GM19463 (cell line): ENCODE results near the gene SH2D7.

Experiments
- ATAC-seq: cut with Tn5 transposase; IDR thresholded peaks from one replicate; pipeline ENCODE4 v1.9.1; 2021; ENCODE audit warnings: mild to moderate bottlenecking, moderate library complexity; ENCODE audit not compliant: unreplicated experiment

The SH2D7 gene

DNA sequence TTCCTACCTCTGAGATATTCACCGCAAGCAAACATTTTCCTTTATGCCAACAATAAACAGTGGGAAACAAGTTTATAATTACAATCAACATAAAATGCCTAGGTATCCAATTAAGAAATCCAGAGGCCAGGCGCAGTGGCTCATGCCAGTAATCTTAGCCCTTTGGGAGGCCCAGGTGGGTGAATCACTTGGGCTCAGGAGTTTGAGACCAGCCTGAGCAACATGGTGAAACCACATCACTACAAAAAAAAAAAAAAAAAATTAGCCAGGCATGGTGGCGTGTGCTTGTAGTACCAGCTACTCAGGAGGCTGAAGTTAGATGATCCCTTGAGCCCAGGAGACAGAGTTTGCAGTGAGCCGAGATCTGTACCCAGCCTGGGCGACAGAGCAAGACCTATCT, 32.1 kb upstream of the SH2D7 start:
- ATAC-seq: no peak

DNA sequence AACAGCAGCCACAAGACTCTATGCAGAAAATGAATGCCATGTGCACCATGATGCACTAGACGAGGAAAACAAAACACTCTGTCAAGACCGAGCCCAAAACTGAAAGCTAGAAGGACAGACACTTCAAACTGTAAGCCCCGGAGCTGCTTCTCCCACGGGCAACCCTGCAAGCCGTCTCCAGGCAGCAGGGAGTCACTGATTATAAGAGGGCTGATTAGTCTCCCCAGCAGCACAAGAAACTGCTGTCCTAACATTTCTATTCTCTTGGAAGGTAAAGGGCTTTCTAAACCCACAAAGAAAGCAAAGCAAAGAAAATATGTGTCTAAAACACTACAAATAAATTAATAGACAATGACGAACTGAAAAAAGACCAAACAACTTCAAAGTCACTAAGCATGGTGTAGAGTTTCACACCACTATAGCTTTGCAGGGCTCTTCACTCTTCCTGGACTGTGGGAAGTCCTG, 30.4 kb upstream of the SH2D7 start:
- ATAC-seq: peak; percentile 52

DNA sequence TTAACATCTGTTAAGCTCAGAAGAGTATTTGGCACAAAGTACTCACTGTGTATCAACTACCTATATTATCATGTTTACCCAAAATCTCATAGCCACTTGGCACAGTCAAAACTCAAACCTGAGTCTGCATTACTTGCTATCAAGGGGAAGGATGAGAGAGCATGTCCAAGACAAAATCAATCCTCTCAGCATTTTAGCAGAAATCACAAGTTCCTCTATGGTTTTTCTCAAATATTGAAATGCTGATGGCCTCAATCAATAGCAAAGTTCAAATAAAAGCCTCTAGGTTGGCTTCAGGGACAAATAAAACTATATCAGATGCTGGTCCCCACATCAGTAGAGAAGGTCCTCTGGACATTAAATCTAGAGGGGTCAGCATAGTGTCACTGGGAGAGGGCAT, 29.1 kb upstream of the SH2D7 start:
- no peak for ATAC-seq

DNA sequence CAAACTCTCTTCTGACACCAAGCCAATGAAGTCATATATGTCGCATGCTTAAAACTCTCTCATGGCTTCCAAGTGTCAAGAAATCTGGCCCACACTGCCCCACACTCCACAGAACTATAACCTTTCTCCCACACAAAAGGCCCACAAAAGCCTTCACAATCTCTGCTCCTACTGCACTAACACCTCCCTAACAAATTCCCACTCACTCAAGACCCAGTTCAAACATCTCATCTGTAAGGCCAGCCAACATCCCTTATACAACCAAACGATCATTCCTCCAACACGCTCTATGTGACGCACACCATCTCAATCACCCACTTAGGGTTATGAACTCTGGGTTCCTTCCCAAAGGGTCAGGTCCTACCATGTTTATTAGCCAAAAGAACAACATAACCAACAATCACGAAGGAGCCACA, 28.4 kb upstream of the SH2D7 start:
- ATAC-seq: no peak

DNA sequence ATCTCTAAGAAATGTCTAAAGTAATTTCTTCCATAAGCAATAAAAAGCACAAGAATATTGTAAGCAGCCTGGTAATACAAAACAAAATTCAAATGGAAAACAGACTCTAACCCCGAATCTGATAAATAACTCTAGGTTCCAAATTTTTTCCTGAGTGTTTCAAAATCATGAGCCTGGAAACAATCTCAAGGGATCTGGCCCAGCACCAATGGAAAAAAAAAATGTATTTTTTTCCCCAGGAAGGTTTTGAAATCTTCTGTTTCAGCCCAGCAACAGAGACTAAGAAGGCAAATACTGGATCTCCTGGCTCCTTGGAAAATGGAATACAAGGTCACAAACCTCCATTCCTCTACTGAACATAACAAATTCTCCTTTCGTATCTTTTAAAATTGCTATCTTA, 27.8 kb upstream of the SH2D7 start:
- ATAC-seq: no peak

DNA sequence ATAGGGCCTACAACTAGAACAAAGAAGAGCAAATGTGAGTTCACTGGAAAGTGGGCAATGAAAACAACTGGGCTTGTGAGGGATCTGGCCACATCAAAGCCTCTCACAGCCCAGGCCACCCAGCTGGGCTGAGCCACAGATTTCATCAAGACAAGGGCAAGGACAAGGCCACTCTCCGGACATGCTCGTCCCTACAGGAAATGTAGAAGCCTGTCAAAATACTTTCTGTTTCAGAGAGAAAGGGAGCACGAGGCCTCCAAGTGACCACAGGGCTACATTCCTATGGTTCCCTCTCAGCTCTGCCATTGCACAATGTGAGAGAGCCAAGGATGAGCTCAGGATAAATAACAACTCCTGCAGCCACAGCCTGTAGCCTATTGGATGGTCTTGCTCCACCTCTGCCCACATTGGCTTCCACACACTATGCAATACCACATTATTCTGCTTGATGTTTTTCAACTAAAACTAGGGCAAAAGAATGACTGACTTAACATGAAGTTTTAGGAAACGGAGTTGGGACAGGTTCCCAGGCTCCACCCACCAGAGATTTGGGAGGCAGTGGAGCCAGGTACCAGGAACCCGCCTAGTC, 27.0 kb upstream of the SH2D7 start:
- no peak for ATAC-seq

DNA sequence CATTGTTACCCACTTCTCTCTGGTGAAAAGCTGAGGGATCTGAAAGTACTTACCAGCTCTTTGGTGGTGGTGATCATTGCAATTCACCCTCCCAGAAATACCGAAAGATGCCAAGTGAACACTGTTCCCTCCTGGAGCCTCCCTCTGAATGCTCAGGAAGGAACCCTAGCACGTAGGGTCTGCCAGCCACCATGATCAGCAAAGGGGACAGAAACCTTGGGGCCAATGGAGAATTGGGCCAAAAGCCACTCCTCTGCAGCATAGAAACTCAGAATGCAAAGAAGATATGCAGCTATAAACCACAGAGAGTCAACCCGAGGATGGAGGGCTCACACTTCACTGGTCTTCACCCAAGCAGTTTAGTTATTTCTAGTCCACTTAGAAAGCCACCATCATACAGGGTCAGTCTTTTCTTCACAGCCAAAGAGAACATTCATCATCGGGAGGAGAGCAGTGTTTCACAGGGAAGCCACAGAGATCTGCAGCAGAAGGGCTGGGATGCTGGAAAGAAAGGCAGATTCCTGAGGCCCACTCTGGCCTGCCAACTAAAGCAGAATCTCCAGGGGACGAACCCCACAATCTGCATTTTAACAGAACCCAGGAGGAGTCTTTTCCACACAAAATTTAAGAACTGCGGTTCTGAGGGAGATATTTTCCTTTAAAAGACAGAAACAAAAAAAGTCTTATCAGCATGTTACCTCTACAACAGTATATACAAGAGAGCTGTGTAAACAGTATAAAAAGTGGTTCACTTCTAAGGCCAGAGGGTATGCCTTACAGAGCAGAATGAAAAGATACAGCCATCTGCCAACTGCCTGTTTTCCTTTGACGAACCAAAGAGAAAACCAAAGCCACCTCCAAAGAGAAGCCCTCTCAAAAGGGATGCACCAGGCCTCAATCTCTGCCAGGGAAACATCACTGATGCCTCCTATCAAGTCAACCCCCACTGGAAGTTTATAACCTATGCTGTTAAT, 26.1 kb upstream of the SH2D7 start:
- ATAC-seq: peak; percentile 61

DNA sequence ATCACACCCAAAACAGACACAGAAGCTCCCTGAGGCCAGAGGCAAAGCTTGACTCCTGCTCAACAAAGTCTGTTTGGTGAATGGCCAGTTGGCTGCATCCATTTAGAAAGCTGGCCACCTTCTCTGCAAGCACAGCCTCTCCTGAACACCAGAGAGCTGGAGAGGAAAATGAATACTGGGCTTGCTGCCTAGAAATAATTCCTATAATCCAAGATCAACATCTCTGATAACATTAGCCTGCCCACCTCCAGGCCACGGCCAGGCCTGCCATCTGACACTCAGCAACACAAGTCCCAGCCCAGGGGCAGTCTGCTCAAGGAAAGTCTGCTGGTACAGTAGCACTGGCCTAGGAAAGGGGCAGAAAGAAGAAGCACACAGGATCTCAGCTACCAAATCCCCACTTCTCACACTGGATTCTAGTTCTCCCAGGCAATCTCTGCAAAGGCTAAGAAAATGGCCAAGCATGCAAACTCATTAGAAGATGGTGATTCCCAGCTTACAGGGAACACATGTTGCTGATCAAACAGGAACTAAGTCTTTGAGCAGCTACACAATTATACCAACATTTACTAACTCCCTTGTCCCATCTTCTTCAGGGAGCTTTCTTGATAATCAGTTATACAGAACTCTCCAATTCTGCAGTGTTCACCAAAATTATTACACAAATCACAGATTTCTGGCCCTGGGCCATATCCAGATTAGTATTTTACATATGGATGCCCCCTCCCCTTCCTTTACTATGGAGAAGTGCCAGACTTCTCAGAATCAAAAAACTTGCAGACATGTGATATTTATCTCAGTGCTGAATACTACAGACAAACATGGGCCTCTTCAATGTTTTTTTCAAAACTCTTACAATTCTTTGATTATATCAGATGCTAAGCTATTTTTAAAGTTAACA, 24.8 kb upstream of the SH2D7 start:
- no peak for ATAC-seq

DNA sequence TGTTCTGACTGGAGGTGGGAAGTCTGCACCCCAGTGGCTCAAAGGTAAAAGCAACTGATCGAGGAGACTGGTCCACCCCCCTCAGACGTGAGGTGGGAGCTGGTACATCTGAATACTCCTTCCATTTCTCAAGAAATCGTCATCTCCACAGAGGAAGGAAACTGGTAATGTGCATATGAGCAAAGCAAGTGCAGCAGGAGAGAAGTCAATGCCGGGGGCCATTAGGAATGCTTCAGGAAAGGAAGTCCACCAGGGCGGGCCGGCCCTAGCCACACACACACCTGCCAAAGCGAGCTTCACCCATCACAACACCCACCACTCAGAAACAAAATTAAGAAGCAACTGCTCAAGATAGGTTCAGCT, 23.3 kb upstream of the SH2D7 start:
- peak; percentile 16 for ATAC-seq

DNA sequence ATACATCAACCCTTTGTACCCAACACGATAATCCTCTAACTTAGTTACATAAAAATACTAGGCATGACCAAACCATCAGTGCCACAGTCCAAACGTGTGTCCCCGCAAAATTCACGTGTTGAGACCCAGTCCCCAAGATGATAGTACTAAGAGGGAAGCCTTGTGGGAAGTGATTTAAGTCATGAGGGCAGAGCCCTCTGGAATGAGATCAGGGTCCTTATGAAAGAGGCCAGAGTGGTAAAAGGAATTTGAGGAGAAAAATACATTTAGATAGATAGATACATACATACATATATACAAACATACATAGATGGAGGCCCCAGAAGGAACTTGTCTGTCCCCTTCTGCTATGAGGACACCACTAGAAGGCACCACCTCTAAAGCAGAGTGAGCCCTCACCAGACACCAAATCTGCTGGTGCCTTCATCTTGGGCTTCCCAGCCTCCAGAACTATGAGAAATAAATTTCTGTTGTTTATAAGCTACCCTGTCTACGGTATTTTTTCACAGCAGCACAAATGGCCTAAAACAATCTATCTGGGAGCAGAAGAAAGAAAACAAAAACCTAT, 22.8 kb upstream of the SH2D7 start:
- no peak for ATAC-seq

DNA sequence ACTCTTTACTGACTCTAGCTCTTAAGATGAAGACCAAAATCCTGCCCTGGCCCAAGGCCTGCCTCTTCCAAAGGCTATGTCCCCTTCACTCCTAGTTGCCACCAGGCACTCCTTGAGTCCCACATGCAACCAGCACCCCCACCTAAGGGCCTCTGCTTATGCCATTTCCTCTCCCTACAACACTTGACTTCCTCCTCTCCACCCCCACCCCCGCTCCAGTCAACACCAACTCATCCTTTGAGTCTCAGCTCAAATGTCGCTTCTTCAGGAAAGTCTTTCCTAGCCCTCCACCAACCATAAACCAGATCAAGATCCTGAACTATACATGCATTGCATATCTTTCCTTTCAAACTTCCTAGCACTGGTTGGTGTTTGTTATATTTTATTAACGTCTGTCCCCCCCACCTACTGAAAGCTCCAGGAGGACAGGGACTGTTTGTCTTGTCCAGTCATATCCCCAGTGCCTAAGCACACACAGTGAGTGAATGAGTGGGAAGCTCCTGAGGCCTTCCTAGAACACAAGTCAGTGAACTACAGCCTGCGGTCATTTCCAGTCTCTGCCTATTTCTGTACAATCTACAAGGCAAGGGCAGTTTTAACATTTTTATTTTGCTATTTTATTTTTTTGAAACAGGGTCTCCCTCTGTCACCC, 22.2 kb upstream of the SH2D7 start:
- no peak for ATAC-seq

DNA sequence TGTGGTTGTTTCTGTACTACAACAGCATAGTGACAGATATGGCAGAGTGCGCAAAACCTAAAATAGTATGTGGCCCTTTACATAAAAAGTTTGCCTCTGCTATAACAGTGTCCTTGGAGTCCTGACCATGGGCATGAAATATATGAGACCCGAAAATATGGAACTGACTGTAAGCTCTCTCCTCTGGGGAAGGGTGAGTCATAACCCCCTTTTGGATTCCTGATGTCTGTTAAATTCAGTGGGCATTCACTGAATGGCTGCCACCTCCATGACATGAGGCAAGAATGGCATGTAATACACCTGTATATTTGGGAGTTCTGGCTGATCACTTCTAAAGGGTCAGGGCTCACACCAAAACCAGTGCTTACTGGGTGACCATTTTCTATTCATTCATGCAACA, 21.0 kb upstream of the SH2D7 start:
- no peak for ATAC-seq

DNA sequence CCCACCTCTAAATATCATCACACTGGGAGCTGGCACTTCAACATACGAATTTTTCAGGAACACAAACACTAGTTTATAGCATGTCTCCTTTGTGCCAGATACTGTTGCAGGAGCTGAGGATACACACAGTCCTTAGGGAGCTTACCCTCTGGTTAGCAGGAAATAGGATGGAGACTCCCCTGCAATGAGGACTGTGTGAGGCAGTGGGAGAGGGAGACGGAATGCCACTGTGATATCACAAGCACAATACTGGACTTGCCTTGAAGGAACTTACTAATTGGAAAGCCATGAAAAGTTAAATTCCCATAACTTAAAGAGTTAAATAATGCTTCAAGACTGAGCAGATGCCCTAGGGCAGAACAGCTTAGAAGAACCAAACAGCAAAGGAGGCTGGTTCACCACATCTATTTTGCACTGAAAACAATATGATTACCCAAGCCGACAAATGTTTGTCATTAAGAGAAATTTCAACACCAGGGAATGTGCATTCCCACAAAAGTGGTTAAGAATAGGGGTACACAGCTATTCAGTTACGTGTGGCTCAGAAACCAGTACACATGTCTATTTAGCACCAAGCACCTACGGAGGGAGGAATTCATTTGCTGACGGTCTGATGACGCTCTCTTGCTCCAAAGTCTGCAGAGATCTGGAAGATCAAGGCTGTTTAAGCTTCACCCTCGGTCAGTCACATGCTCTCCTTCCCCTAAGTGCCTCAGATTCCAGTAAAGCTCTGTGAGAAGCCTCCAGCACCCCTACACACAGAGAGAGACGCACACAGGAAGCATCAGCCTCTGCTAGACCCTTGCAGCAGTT, 20.1 kb upstream of the SH2D7 start:
- ATAC-seq: no peak

DNA sequence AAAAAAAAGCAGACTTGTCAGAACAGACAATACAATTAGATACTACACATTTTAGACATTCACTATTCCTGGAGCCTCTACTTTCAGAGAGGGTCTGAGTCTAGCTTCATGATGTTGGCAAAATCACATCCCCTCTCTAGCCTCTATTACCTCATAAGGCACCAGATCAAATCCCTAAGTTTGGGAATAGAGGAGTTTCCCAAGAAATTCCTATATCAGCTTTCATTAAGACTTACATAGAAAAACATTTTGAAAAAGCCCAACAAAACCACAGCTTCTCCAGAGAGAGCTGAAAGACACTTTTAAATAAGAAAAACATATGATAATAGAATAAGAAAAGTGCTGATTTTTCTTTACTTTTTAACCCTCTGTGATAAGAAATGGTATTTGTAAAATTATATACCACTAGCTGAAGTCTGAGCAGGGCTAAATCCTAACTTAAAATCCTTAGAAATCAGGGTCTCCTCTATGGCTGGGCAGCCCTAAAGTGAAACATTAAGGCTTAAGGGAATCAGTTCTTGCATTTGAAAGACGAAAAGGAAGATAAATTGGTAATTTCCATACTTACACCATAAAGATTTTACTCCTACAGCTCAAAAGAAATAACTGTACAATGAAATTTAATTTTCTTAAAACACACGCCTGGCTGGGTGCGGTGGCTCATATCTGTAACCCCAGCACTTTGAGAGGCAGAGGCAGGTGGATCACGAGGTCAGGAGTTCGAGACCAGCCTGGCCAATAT, 19.1 kb upstream of the SH2D7 start:
- no peak for ATAC-seq

DNA sequence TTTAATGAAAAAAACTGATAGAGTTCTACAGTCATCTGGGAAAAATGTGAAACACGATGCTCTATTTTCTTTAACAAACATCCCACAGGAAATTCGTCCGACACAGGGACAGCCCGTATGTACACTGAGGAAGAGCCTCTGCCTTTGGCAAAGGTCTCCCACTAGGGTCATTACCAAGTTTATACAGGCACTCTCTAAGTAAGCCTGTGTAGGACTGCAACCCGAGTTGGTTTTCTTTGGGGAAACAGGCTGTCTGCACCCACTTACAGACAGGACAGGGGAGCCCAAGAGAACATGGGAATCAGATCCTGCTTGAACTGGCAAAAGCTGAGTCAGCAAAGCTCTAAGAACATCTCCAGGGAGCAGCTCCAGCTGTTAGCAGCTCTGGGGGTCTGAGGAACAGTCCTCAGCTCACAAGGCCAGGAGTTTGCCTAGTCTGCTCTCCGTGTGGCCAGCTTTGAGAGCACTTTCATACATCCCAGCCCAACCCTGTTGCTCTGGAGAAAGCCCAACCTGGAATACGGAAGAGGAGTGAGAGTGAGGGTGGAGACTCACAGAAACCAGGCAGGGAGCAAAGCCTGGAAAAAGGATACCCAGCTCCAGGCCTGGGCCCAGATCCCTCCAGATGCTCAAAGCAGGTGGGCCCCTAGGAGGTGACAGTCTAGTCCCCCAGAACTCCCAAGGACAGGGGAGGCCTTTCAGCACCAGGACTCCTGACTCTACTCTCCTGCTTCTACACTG, 16.7 kb upstream of the SH2D7 start:
- ATAC-seq: no peak

DNA sequence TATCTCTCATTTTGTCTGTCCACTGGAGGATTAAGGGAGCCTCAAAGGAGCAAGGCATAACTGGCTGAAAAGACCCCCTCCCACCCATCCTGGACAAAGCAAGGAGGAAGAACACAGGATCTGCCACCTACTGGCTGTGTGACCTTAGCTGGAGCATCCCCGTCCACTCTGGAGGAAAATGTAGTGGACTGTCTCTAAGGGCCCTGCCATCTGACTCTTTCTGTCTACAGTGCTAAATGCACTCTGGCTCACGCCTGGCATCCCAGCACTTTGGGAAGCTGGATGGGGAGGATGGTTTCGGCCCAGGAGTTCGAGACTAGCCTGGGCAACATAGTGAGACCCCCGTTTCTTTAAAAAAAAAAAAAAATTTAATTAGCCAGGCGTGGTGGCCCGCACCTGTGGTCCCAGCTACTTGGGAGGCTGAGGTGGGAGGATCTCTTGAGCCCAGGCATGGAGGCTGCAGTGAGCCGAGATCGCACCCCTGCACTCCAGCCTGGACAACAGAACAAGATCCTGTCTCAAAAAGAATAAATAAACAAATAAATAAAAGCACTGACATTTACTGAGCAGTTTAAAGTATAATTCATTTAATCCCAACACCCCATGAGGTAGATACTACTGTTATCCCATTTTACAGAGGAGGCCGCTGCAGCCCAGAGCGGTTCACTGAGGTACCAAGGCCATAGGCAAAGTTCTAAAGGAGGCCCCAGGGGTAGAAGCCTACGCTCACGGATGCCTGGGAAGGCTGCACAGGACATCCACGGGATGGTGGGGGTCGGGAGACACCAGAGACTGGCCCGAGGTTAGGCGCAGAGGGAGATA, 15.9 kb upstream of the SH2D7 start:
- ATAC-seq: peak; percentile 6

DNA sequence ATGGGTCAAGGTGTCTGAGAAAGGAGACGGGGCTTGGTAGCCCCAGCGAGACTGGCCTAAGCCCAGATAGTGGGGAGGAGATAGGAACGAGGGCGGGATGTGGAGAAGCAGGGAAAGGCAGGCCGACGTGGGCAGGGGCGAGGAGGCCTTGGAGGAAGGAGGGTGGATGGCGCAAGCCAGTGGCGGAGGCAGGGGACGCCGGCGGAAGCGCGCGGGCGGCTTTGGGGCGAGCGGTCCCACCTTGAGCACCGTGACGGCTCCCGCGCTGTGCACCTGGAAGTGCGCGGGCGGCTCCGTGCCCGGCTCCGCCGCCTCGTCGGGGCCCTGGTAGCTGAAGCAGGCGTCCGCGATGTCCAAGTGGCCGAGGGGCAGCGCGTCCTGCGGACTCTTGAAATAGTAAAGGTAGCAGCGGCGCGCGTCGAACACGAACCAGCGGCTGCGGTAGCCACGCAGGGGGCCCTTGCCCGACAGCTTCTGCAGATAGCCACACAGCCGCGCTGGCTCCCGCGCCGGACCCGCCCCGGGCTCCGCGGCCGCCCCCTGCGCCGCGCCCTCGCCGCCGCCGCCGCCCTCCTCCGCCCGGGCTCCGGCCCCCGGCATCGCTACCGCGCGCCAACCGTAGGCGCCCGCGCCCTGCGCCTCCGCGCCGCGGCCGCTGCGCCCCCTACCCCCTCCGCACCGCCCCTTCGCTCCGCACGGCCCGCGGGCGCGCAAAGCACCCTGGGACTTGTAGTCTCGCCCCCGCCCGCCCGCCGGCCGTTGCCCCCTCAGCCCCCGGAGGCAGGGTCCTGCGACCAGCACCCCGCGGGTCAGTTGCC, 15.1 kb upstream of the SH2D7 start, which contains the start of gene TBC1D2B:
Gene TBC1D2B, minus strand, starts transcription at position 659 of the 818 bp plus-strand sequence. Its CDS starts 59 bp downstream, at position 600.
- ATAC-seq: peak; percentile 81
